ENCODE results near the gene CHML. TPM values are rescaled to one million over a fixed set of nuclear protein-coding genes. Genes with fewer than 3 reads are reported as not detected.

The CHML gene
- total and polyA plus RNA-seq, 10 of the 15 experiments (the other 5 are each of a cell fraction or from before 2014, with no cell fraction given) = 2.0 to 15.5 (median 6.0) TPM

DNA sequence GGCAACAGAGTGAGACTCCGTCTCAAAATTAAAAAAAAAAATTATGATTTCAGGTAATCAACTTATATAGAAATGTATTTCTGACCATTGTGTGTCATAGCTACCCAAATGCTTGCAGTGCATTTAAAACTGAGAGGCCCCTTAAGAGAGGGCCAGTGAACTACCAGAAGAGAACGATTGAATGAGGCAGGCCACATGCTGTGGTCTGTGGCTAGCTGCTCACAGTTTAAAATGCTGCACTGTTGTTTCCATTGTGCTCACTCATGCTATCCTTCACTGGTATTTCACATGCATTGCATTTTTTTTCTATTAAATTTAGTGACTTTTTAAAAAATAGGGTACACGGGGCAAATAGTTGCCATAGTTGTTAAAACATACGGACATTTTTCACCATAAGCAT lies 26.0 kb downstream of the CHML start (continued):
- TF ChIP-seq SUZ12 (IDR thresholded peaks at IDR 0.05; ENCODE audit: unreplicated experiment) (no peak), CBFB (IDR thresholded peaks at IDR 0.05; ENCODE audit: low read depth) (no peak), RAD51 (IDR thresholded peaks at IDR 0.05) (no peak), FOXK2 (IDR thresholded peaks at IDR 0.05) (no peak), KLF5 (IDR thresholded peaks at IDR 0.05; ENCODE audit: partially characterized antibody) (no peak), PML (IDR thresholded peaks at IDR 0.05; ENCODE audit: low read length) (no peak)

DNA sequence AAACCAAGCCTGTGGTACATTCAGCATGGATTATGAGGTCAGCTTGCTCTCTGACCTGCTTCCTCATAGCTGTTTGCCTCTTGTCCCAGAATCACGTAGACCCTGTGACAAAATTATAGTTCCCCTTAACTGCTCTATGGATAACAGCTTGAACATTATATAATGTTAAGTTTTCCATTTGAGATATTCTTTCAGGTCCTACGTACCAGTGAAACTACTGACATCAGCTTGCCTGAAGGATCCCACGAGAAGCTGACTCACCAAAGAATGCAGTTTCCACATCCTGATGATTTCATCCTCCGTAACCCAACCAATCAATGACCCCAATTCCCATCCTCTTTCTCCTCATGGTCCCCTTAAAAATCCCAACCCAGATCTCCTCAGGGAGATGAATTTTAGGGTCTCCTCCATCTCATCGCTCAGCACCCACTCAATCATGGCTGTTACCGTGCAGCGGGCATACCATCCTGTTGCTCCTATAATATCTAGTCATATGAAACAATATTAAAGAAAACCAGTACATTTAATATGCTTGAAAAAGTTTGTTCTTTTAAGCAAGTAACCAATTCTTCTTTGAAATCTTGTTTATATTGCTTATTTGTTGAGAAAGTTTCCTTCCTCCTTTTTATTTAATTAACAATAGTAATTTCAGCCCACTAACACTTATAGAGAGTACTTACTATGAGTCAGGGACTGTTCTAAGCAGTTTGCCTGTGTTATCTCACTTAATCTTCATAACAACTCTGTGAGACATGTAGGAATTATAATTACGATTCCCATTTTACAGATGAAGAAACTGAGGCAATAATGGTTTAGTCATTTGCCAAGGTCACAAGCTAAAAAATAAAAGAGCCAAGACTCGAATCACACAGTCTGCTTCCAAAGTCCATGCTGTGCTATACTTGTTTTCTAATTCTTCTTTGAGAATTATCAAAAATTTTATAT lies 27.4 kb downstream of the CHML start:
- Histone ChIP-seq H3K4me2 (ENCODE audit: control insufficient read depth, insufficient read depth) (no peak overlapping the region), H3K4me3 (no peak overlapping the region), H4K20me1 (ENCODE audit: control insufficient read depth, insufficient read depth) (no peaks in the 10 kb centered on the region), H3K36me3 (ENCODE audit: control insufficient read depth in 2 of 2, insufficient read depth in 2 of 2, low read length in 1 of 2) (no peaks in the 10 kb centered on the region), H3K4me1 (ENCODE audit: control insufficient read depth, insufficient read depth, low read length) (peaks cover 5% of the 10 kb centered on the region; the same call in 1 of the 2 replicates), H2AFZ (ENCODE audit: control insufficient read depth, low read depth, low read length) (no peak overlapping the region), H3K9ac (ENCODE audit: control insufficient read depth, insufficient read depth, low read length) (no peak overlapping the region), H3K27ac (ENCODE audit: control insufficient read depth, insufficient read depth) (no peak overlapping the region), H3K27me3 (replicated peaks in 1 of 2; ENCODE audit: control insufficient read depth in 2 of 2, insufficient read depth in 2 of 2, low read length in 1 of 2) (no peaks in the 10 kb centered on the region), H3K79me2 (ENCODE audit: control insufficient read depth, insufficient read depth, low read length) (no peaks in the 10 kb centered on the region), H3K9me3 (replicated peaks; ENCODE audit: control insufficient read depth, insufficient read depth, low read length) (no peaks in the 10 kb centered on the region)
- intact Hi-C loops (cut with micrococcal nuclease; ENCODE audit: unreplicated experiment) = loop anchor here (5.0 to 10.0 kb wide), 4 partner anchors 81 to 878 kb away; partner anchors contain the start of genes KMO and MAP1LC3C
- SMC1A ChIA-PET (ENCODE audit: uncharacterized antibody, unreplicated experiment) = interaction anchor here (0.6 to 2.9 kb wide), 3 partner anchors 12 to 81 kb away, joined by 3 to 28 read pairs (median 4); partner anchors contain the start of gene KMO
- 95% methylated on average over 9 of the region's 9 CpGs for WGBS (ENCODE audit: insufficient coverage, insufficient replicate concordance, low lambda C conversion rate, missing lambda C conversion rate)
- FAIRE-seq = no peak
- POLR2A ChIA-PET = no interaction called here
- TF ChIP-seq ZNF274 (IDR thresholded peaks at IDR 0.05; ENCODE audit: insufficient read depth, insufficient read length) = no peak
- no peak for TF ChIP-seq KAT2A (conservative IDR thresholded peaks at IDR 0.05; ENCODE audit: control insufficient read depth, low read depth, low read length)
- TF ChIP-seq, protein P1, sequence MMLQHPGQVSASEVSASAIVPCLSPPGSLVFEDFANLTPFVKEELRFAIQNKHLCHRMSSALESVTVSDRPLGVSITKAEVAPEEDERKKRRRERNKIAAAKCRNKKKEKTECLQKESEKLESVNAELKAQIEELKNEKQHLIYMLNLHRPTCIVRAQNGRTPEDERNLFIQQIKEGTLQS (IDR thresholded peaks at IDR 0.05; ENCODE audit: borderline replicate concordance, extremely low read depth, low read depth, low read length) = no peak
- no peak for TF ChIP-seq POU2F2 (IDR thresholded peaks at IDR 0.05; ENCODE audit: borderline replicate concordance, low read depth, low read length)
- TF ChIP-seq ZNF384 (IDR thresholded peaks at IDR 0.05; ENCODE audit: borderline replicate concordance, low read depth, low read length) = no peak
- TF ChIP-seq ESRRA (IDR thresholded peaks at IDR 0.05; ENCODE audit: low read length) = no peak
- no peak for TF ChIP-seq HCFC1 (IDR thresholded peaks at IDR 0.05; ENCODE audit: low read length)
- TF ChIP-seq, protein P2, sequence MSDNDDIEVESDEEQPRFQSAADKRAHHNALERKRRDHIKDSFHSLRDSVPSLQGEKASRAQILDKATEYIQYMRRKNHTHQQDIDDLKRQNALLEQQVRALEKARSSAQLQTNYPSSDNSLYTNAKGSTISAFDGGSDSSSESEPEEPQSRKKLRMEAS (IDR thresholded peaks at IDR 0.05; ENCODE audit: low read depth, low read length) = no peak
- no peak for TF ChIP-seq ASH2L (IDR thresholded peaks at IDR 0.05; ENCODE audit: borderline replicate concordance, low read depth)
- no peak for TF ChIP-seq CHD4 (IDR thresholded peaks at IDR 0.05)
- TF ChIP-seq, protein P3, sequence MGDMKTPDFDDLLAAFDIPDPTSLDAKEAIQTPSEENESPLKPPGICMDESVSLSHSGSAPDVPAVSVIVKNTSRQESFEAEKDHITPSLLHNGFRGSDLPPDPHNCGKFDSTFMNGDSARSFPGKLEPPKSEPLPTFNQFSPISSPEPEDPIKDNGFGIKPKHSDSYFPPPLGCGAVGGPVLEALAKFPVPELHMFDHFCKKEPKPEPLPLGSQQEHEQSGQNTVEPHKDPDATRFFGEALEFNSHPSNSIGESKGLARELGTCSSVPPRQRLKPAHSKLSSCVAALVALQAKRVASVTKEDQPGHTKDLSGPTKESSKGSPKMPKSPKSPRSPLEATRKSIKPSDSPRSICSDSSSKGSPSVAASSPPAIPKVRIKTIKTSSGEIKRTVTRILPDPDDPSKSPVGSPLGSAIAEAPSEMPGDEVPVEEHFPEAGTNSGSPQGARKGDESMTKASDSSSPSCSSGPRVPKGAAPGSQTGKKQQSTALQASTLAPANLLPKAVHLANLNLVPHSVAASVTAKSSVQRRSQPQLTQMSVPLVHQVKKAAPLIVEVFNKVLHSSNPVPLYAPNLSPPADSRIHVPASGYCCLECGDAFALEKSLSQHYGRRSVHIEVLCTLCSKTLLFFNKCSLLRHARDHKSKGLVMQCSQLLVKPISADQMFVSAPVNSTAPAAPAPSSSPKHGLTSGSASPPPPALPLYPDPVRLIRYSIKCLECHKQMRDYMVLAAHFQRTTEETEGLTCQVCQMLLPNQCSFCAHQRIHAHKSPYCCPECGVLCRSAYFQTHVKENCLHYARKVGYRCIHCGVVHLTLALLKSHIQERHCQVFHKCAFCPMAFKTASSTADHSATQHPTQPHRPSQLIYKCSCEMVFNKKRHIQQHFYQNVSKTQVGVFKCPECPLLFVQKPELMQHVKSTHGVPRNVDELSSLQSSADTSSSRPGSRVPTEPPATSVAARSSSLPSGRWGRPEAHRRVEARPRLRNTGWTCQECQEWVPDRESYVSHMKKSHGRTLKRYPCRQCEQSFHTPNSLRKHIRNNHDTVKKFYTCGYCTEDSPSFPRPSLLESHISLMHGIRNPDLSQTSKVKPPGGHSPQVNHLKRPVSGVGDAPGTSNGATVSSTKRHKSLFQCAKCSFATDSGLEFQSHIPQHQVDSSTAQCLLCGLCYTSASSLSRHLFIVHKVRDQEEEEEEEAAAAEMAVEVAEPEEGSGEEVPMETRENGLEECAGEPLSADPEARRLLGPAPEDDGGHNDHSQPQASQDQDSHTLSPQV (IDR thresholded peaks at IDR 0.05) = no peak
- no peak for TF ChIP-seq ZSCAN29 (IDR thresholded peaks at IDR 0.05)
- no peak for TF ChIP-seq SMARCA5 (IDR thresholded peaks at IDR 0.05)
- ATAC-seq = no peak
- BruUV-seq (replicated peaks) = no TSS peak
- RAD21 ChIA-PET (ENCODE audit: unreplicated experiment) = interaction anchor here (1.1 kb wide), 1 partner anchor 93 kb away, joined by 3 read pairs; the partner anchor contains the start of gene FH
- DNase-seq (ENCODE audit: low read depth, low spot score) = no peak
- CTCF ChIA-PET = interaction anchor here (0.6 to 4.8 kb wide), 16 partner anchors 8 to 404 kb away, joined by 3 to 59 read pairs (median 6); partner anchors contain the start of gene EXO1
- in situ Hi-C loops (cut with MboI) = loop anchor here (5.0 to 10.0 kb wide), 2 partner anchors 229 to 382 kb away; partner anchors contain the start of gene MAP1LC3C

Data from GM12878 (cell line).